SU-DHL-6 (cell line): ENCODE results near the gene ABCF2.

ENCODE experiments used
- H2AFZ ChIP-seq: fragments of 200-600 bp; sonication (generic); 2 replicates; pipeline ENCODE4 v1.6.1; 2014; ENCODE audit warnings: low read depth, mild to moderate bottlenecking, moderate library complexity, mixed read lengths, antibody characterized with exemption, low read length; ENCODE audit not compliant: severe bottlenecking
- H3F3A ChIP-seq: fragments of 200-600 bp; shearing (Covaris generic); 2 replicates; pipeline ENCODE4 v1.6.0; 2016; ENCODE audit warnings: antibody characterized with exemption, mild to moderate bottlenecking; ENCODE audit not compliant: insufficient read depth
- H3K27ac ChIP-seq: fragments of 200-600 bp; sonication (generic); 2 replicates; pipeline ENCODE4 v1.5.1; 2016; ENCODE audit warnings: low read depth, mild to moderate bottlenecking, low read length, moderate library complexity, mixed read lengths
- H3K27me3 ChIP-seq: fragments of 200-600 bp; sonication (generic), shearing (Covaris generic); 2 replicates; pipeline ENCODE4 v1.6.0; 2014; ENCODE audit warnings: mild to moderate bottlenecking, low read length
- H3K36me3 ChIP-seq: fragments of 200-600 bp; sonication (generic); 2 replicates; pipeline ENCODE4 v1.6.1; 2014; ENCODE audit warnings: mild to moderate bottlenecking, low read length, mixed read lengths
- H3K4me2 ChIP-seq: fragments of 300-600, 200-600 bp; shearing (Covaris generic), sonication (generic); 2 replicates; pipeline ENCODE4 v1.6.0; 2014; ENCODE audit warnings: low read length, low read depth, mild to moderate bottlenecking; ENCODE audit not compliant: poor library complexity, severe bottlenecking
- H3K4me3 ChIP-seq: fragments of 200-600 bp; sonication (generic); 2 replicates; pipeline ENCODE4 v1.5.1; 2014; ENCODE audit warnings: antibody characterized with exemption, low read length, mild to moderate bottlenecking, mixed read lengths; ENCODE audit not compliant: insufficient read depth, poor library complexity, severe bottlenecking
- H3K79me2 ChIP-seq: fragments of 200-600 bp; sonication (generic); 2 replicates; pipeline ENCODE4 v1.6.1; 2014; ENCODE audit warnings: mild to moderate bottlenecking, low read length, moderate library complexity; ENCODE audit not compliant: insufficient read depth
- H3K9ac ChIP-seq: fragments of 200-600 bp; sonication (generic); 2 replicates; pipeline ENCODE4 v1.7.0; 2014; ENCODE audit warnings: mild to moderate bottlenecking, low read length
- H3K9me2 ChIP-seq: fragments of 200-600 bp; sonication (generic); replicated peaks from 2 replicates; pipeline ENCODE4 v1.6.1; 2014; ENCODE audit warnings: low read length; ENCODE audit not compliant: insufficient read depth
- H3K9me3 ChIP-seq: fragments of 200-600 bp; sonication (generic); 2 replicates; pipeline ENCODE4 v1.6.1; 2014; ENCODE audit warnings: low read length, mixed read lengths; ENCODE audit not compliant: insufficient read depth
- H4K20me1 ChIP-seq: fragments of 200-600 bp; sonication (generic); 2 replicates; pipeline ENCODE4 v1.6.1; 2014; ENCODE audit warnings: low read depth, mild to moderate bottlenecking, antibody characterized with exemption, low read length, moderate library complexity, mixed read lengths
- CTCF ChIP-seq: fragments of 200-600 bp; sonication (generic); IDR thresholded peaks from one replicate; pipeline ENCODE4 v1.5.1; 2017; ENCODE audit warnings: antibody characterized with exemption, mild to moderate bottlenecking, low read length, moderate library complexity; ENCODE audit not compliant: insufficient read depth, poor library complexity, severe bottlenecking
- EZH2phosphoT487 ChIP-seq: fragments of 200-600 bp; sonication (generic), shearing (Covaris generic); conservative IDR thresholded peaks from 2 replicates; pipeline ENCODE4 v1.6.1; 2018; ENCODE audit warnings: mild to moderate bottlenecking, antibody characterized with exemption, low read length, moderate library complexity, mixed read lengths

ABCF2 gene

GRCh38 chr7:151212626-151213025 is 14.4 kb downstream of the ABCF2 start:
- Histone ChIP-seq H3K9ac (no peak overlapping the region), H2AFZ (no peak overlapping the region), H3K27me3 (no peaks in the 10 kb centered on the region), H3K9me3 (no peaks in the 10 kb centered on the region), H3K9me2 (no peaks in the 10 kb centered on the region), H3K4me3 (no peak overlapping the region), H4K20me1 (no peaks in the 10 kb centered on the region), H3K4me2 (no peak overlapping the region), H3F3A (no peaks in the 10 kb centered on the region), H3K79me2 (no peaks in the 10 kb centered on the region), H3K27ac (no peak overlapping the region), H3K36me3 (peaks cover 4% of the 10 kb centered on the region; the same call in 1 of the 2 replicates)
- TF ChIP-seq CTCF: no peak
- no peak for TF ChIP-seq EZH2phosphoT487

GRCh38 chr7:151211155-151211772 is 15.7 kb downstream of the ABCF2 start:
- H3K9me3 ChIP-seq: no peaks in the 10 kb centered on the region
- no peaks in the 10 kb centered on the region for H3K36me3 ChIP-seq
- H4K20me1 ChIP-seq: no peaks in the 10 kb centered on the region
- no peak overlapping the region for H3K9ac ChIP-seq
- TF ChIP-seq CTCF: no peak
- TF ChIP-seq EZH2phosphoT487: no peak
- H3K4me2 ChIP-seq: no peak overlapping the region
- H2AFZ ChIP-seq: no peak overlapping the region
- no peaks in the 10 kb centered on the region for H3F3A ChIP-seq
- H3K27me3 ChIP-seq: no peaks in the 10 kb centered on the region
- no peaks in the 10 kb centered on the region for H3K79me2 ChIP-seq
- no peak overlapping the region for H3K27ac ChIP-seq
- H3K4me3 ChIP-seq: no peak overlapping the region
- H3K9me2 ChIP-seq: no peaks in the 10 kb centered on the region

GRCh38 chr7:151210087-151210854 is 16.7 kb downstream of the ABCF2 start, which contains the start of gene H2BK1:
Gene H2BK1, minus strand, starts transcription at chr7:151210488. Its CDS starts 170 bp downstream, at chr7:151210318.
- Histone ChIP-seq H4K20me1 (no peaks in the 10 kb centered on the region), H3K27ac (no peak within 1 kb of the TSS)

More at GRCh38 chr7:151210087-151210854, 16.7 kb downstream of the ABCF2 start, which contains the start of gene H2BK1:
- Histone ChIP-seq H3K9me3 (no peaks in the 10 kb centered on the region), H3K9ac (no peak within 1 kb of the TSS), H3F3A (no peaks in the 10 kb centered on the region), H3K9me2 (no peaks in the 10 kb centered on the region), H3K4me2 (no peak within 1 kb of the TSS), H3K79me2 (no peaks in the 10 kb centered on the region), H3K4me3 (no peak within 1 kb of the TSS), H2AFZ (no peak within 1 kb of the TSS), H3K27me3 (no peaks in the 10 kb centered on the region), H3K36me3 (no peaks in the 10 kb centered on the region)
- TF ChIP-seq EZH2phosphoT487: no peak
- TF ChIP-seq CTCF: no peak
